ENCODE measurements around the gene BMERB1.

DNA sequence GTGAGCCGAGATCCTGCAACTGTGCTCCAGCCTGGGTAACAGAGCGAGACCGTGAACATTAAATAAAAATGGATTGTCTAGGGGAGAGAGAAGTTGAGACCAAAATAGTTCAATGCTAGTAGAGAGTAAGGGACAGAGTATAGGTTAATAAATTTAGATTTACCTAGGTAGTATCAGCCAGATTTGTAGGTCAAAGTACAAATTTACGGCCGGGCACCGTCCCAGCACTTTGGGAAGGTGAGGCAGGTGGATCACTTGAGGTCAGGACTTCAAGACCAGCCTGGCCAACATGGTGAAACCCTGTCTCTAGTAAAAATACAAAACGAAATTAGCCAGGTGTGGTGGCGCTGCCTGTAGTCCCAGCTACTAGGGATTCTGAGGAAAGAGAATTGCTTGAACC lies 12.2 kb upstream of the BMERB1 start:
- TF ChIP-seq, protein P1, sequence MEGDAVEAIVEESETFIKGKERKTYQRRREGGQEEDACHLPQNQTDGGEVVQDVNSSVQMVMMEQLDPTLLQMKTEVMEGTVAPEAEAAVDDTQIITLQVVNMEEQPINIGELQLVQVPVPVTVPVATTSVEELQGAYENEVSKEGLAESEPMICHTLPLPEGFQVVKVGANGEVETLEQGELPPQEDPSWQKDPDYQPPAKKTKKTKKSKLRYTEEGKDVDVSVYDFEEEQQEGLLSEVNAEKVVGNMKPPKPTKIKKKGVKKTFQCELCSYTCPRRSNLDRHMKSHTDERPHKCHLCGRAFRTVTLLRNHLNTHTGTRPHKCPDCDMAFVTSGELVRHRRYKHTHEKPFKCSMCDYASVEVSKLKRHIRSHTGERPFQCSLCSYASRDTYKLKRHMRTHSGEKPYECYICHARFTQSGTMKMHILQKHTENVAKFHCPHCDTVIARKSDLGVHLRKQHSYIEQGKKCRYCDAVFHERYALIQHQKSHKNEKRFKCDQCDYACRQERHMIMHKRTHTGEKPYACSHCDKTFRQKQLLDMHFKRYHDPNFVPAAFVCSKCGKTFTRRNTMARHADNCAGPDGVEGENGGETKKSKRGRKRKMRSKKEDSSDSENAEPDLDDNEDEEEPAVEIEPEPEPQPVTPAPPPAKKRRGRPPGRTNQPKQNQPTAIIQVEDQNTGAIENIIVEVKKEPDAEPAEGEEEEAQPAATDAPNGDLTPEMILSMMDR (IDR thresholded peaks at IDR 0.05): no peak
- no peak for TF ChIP-seq POLR2A (IDR thresholded peaks at IDR 0.05)
